Measurements from ENCODE around the gene DDX39B. TPM values are rescaled to one million over a fixed set of nuclear protein-coding genes. Genes with fewer than 3 reads are reported as not detected.

The DDX39B gene
- total and polyA plus RNA-seq, 2 of the 8 experiments (the other 6 are each of a cell fraction or from before 2014, with no cell fraction given), result 780 to 1,164 TPM

GRCh38 chr6:31541658-31542521 lies at the start of gene DDX39B (continued):
- TF ChIP-seq BCL11A (IDR thresholded peaks at IDR 0.05; ENCODE audit: low read depth in 2 of 2, low read length in 2 of 2) (no peak), JUN (IDR thresholded peaks at IDR 0.05; ENCODE audit: low read depth, low read length) (no peak), BACH1 (IDR thresholded peaks at IDR 0.05; ENCODE audit: low read length) (peak; percentile 87), NRF1 (IDR thresholded peaks at IDR 0.05; ENCODE audit: low read depth, low read length) (peak; percentile 78), ATF2 (IDR thresholded peaks at IDR 0.05; ENCODE audit: low read length) (peak; percentile 75), GTF2F1 (IDR thresholded peaks at IDR 0.05; ENCODE audit: borderline replicate concordance, low read depth, low read length) (peak; percentile 88), CBX5 (IDR thresholded peaks at IDR 0.05; ENCODE audit: low read depth, low read length) (no peak), POLR2AphosphoS5 (IDR thresholded peaks at IDR 0.05; ENCODE audit: low read depth, low read length) (peak; percentile 99), POU5F1 (IDR thresholded peaks at IDR 0.05; ENCODE audit: low read depth, low read length) (no peak), TCF12 (IDR thresholded peaks at IDR 0.05; ENCODE audit: low read depth, low read length) (no peak), RXRA (IDR thresholded peaks at IDR 0.05; ENCODE audit: insufficient read depth, low read depth, low read length) (no peak), RNF2 (IDR thresholded peaks at IDR 0.05; ENCODE audit: borderline replicate concordance, low read depth, low read length, missing control alignments, poor library complexity, severe bottlenecking) (no peak), RBBP5 (IDR thresholded peaks at IDR 0.05; ENCODE audit: borderline replicate concordance, low read depth, low read length) (no peak), SP4 (IDR thresholded peaks at IDR 0.05; ENCODE audit: low read length) (peak; percentile 99)
- TF ChIP-seq, protein P1, sequence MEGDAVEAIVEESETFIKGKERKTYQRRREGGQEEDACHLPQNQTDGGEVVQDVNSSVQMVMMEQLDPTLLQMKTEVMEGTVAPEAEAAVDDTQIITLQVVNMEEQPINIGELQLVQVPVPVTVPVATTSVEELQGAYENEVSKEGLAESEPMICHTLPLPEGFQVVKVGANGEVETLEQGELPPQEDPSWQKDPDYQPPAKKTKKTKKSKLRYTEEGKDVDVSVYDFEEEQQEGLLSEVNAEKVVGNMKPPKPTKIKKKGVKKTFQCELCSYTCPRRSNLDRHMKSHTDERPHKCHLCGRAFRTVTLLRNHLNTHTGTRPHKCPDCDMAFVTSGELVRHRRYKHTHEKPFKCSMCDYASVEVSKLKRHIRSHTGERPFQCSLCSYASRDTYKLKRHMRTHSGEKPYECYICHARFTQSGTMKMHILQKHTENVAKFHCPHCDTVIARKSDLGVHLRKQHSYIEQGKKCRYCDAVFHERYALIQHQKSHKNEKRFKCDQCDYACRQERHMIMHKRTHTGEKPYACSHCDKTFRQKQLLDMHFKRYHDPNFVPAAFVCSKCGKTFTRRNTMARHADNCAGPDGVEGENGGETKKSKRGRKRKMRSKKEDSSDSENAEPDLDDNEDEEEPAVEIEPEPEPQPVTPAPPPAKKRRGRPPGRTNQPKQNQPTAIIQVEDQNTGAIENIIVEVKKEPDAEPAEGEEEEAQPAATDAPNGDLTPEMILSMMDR (IDR thresholded peaks at IDR 0.05; ENCODE audit: control extremely low read depth in 1 of 3, insufficient read depth in 1 of 3, low read depth in 1 of 3, low read length in 3 of 3), result no peak
- TF ChIP-seq, protein P2, sequence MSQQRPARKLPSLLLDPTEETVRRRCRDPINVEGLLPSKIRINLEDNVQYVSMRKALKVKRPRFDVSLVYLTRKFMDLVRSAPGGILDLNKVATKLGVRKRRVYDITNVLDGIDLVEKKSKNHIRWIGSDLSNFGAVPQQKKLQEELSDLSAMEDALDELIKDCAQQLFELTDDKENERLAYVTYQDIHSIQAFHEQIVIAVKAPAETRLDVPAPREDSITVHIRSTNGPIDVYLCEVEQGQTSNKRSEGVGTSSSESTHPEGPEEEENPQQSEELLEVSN (IDR thresholded peaks at IDR 0.05), result peak; percentile 80
- TF ChIP-seq, protein P3, sequence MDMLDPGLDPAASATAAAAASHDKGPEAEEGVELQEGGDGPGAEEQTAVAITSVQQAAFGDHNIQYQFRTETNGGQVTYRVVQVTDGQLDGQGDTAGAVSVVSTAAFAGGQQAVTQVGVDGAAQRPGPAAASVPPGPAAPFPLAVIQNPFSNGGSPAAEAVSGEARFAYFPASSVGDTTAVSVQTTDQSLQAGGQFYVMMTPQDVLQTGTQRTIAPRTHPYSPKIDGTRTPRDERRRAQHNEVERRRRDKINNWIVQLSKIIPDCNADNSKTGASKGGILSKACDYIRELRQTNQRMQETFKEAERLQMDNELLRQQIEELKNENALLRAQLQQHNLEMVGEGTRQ (IDR thresholded peaks at IDR 0.05; ENCODE audit: low read length), result no peak

Data from H1 (cell line).